Stimulated activated CD8-positive, alpha-beta memory T cell treated with anti-CD3 and anti-CD28 coated beads, Interleukin-15, amount 100 ng/mL, for 4 hours (primary cell): ENCODE results near the gene BIVM.

Experiments
- DNase-seq, 2 donors: peaks; one replicate each; pipeline ENCODE4 v3.0.0-alpha.2; 2020; ENCODE audit warnings: low read depth in 2 of 2

BIVM gene

DNA sequence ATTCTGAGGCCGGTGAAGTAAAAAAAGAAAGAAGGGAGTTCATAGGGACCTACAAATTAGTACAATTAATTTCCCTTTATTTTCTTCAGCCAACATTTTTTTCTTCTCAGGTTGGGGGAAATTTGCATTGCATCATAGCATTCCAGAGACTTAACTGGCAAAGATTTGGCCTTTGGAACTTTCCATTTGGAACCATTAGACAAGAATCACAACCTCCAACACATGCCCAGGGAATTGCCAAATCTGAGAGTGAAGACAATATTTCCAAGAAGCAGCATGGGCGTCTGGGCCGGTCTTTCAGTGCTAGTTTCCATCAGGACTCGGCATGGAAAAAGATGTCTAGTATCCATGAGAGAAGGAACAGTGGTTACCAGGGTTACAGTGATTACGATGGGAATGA lies 40.5 kb downstream of the BIVM start:
- no peak for DNase-seq

DNA sequence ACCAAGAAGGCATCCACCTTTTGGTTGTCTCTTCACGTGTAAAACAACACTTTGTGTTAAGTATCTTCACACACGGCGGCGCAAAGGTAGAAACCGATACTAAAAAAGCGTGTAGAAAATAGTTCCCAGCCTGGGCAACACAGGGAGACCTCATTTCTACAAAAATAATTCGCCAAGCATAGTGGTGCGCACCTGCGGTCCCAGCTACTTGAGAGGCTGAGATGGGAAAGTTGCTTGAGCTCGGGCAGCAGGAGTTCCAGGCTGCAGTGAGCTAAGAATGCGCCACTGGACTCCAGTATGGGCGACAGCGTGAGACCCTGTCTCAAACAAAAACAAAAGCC lies 46.3 kb downstream of the BIVM start:
- no peak for DNase-seq

DNA sequence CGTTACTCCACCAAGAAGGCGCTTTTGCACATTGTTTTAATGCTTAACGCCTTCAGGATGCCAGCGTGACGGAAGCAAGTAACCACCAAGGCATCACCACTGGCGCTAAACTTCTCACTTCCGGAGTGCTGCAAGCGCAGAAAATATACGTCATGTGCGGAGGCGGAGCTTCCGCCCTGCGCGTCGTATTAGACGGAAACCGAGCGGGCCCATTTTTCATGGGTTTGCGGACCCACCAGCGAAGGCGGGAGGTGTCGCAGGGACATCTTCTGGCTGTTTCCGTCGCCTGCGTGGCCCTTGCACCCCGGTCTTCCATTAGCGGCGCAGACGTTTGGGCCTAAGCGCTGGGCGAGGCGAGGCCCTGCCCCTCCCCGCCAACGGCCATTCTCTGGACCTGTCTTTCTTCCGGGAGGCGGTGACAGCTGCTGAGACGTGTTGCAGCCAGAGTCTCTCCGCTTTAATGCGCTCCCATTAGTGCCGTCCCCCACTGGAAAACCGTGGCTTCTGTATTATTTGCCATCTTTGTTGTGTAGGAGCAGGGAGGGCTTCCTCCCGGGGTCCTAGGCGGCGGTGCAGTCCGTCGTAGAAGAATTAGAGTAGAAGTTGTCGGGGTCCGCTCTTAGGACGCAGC lies 46.8 kb downstream of the BIVM start, which contains the start of gene ERCC5:
TSS of gene ERCC5 (plus strand) at position 403 of the 631 bp plus-strand sequence. CDS start 235 bp downstream, outside the sequence.
- peak; percentile 91 to 94 for DNase-seq

DNA sequence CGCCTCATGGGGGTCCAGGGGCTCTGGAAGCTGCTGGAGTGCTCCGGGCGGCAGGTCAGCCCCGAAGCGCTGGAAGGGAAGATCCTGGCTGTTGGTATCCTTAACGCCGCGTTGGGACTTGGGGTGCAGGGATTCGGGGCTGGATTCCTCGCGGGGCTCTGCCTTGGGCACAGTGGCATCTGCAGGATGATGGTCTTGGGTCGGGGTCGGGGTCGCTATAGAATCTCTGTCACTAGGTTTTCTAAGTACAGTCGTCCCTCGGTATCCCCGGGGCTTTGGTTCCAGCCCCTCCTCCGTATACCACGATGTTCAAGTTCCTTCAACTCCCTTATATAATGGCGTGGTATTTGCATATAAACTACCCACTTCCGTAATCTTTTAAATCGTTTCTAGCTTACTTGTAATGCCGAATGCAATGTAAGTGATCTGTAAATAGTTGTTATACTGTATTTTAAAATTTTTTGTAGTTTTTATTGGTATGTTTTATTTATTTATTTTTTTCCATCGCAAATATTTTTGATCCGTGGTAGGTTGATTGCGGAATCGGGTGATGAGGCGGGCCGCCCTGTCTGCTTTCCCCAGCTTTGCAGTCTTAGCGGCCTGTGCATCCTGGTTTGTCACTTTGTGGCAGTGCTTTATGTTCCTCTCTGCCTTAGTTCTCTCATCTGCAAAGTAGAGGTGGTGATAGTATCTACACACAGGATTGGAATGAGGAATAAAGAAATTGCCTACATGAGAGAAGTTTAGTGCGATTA lies 47.5 kb downstream of the BIVM start:
- no peak for DNase-seq

DNA sequence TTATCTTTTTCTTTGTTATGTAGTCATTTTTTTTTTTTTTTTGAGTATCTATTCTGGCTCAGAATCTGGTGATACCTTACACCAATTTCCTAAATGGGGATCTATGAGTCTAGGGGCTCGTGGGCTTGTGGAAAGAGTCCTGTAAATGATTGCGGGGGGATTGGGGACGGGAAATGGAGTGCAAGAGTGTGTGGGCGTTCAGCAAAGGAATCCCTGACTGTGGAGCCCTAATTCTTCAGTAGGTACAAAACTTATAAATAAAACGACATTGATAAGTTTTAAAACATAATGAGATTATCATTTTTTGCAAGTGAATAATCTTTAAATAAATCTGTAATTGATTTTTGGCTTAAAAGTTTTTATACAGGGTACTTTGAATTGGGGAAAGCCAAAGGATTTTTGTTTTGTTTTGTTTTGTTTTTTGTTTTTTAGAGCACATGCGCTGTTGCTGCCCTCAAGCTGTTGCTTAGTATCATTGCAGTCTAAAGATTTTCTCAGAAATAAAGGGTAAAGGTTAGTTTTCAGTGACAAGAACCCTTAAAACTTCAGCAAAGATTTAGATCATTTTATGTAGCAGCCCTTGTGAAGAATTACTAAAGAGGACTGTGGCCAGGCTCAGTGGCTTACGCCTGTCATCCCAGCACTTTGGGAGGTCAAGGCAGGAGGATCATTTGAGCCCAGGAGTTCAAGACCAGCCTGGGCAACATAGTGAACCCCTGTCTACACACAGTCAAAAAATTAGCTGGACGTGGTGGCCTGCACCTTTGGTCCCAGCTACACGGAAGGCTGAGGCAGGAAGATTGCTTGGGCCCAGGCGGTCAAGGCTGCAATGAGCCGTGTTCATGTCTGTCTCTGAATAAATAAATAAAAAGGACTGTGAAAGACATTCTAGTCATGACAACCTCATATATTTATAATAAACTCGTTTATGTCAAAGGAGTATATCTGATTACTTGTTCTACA lies 48.6 kb downstream of the BIVM start:
- no peak for DNase-seq

DNA sequence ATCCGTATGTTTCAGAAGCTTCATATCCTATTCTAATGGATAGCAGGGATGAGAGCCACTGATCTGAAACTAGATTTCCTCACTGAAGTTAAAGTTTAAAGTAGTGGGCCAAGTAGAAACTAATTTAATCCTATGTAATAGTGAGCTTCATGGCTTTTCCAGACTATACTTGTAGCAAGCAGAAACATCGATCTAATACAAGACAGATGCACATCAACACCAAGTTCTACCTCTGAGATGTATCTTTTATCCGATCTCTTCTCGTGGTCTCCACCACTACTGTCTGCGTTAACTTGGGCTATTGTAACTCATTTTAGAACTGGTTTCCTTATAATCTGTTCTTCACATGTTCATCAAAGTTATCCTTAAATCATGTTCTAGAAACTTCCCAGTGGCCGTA lies 50.0 kb downstream of the BIVM start:
- DNase-seq: no peak

DNA sequence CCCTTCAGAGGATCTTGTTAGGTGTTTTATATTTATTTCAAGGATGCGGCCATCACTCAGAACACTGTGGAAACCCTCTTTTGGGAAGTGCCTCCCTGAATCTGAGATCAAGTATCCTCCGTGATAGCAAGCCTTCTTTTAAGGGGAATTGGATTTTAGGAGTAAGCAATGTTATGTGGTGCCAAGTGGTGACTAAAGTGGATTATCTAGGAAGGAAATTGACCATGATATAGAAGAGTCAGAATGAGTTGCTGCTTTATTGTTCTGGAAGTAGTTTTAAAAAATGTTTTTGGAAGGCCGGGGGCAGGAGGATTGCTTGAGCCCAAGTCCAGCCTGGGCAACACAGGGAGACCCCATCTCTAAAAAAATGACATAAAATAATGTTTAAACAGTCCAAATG lies 53.6 kb downstream of the BIVM start:
- DNase-seq: no peak

DNA sequence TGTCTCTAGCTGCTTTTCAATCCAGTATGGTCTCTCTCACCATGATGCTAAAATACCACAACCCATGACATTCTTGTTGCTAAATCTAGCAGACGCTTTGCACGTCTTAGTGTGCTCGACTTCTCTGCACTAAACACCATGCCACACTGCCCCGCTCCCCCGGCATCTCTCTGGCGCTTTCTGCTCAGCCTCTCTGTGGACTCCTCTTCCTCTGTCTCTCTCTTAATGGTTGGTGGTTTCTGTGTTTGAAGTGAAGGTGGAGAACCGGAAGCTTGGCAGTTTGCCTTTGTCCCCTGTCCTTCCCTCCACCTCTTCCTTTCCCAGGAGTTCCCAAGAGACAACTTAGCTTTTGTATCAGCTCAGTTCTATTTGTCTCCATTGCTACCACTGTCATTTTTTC lies 55.8 kb downstream of the BIVM start:
- DNase-seq: no peak

DNA sequence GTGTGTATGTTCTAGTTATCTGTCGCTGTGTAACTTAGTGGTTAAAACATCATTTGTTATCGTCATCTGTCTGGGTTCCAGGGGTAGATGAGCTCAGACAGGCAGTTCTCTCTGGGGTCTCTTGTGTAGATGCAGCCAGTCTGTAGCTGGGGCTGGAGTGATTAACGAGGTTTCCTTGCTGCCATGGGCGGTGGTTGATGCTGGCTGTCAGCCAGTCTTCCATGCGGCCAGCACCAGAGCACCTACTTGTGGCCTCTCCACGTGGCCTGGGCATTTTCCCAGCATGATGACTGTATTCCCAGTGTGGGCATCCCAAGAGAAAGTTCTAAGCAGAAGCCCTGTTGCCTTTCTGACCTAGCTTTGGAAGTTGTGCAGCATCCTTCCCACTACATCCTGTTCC lies 57.6 kb downstream of the BIVM start:
- DNase-seq: no peak

DNA sequence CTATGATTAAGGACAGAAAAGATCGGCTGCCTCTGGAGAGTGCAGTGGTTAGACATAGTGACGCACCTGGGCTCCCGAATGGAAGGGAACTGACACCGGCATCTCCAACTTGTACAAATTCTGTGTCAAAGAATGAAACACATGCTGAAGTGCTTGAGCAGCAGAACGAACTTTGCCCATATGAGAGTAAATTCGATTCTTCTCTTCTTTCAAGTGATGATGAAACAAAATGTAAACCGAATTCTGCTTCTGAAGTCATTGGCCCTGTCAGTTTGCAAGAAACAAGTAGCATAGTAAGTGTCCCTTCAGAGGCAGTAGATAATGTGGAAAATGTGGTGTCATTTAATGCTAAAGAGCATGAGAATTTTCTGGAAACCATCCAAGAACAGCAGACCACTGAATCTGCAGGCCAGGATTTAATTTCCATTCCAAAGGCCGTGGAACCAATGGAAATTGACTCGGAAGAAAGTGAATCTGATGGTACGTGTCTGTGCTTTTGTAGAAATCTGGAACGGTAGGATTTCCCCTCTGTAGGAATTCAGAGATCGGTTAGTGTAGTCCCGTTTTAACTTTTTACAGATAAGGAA lies 63.8 kb downstream of the BIVM start:
- no peak for DNase-seq

DNA sequence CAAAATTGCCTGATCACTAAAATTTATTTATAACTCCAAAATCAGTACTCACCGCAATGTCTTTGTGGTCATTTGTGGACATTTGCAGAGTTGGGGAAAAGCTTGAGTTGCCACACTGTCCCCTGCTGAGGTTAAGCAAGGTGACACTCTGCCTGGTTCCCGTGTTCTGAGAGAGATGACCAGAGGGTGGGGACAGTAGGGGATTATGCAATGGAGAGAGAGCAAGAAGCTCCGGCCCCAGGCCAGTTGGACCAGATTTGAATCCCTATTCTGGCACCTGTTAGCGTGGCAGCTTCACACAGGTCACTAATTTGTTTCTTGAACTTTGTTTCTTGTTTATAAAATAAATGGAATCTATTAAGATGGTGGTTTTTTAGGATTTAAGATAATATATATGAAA lies 64.7 kb downstream of the BIVM start:
- DNase-seq: no peak

DNA sequence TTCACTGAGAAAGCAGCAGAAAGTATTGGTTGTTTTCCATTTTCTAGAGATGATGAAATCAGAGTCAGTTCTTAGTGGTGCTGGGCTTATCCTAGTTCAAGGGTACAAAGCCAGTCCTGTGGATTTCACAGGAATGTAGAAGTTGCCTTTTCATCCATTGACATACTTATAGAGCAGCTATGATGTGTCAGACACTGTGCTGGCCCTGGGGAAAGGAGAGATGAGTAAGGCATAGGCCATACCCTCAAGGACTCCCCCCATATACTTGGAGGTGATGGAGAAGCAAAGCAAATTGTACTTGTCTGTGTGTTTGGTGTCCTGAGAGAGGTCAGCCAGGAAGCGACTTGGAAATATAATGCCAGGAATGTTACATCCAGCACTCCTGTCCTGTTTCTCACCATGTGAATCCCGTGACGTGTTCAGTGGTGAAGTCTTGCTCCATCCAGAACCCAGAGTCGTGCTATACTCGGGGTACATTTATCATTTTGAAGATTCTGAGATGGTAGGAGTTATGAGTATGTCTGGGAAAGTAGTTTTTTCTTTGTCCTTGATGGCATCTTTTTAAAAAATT lies 69.5 kb downstream of the BIVM start:
- no peak for DNase-seq

DNA sequence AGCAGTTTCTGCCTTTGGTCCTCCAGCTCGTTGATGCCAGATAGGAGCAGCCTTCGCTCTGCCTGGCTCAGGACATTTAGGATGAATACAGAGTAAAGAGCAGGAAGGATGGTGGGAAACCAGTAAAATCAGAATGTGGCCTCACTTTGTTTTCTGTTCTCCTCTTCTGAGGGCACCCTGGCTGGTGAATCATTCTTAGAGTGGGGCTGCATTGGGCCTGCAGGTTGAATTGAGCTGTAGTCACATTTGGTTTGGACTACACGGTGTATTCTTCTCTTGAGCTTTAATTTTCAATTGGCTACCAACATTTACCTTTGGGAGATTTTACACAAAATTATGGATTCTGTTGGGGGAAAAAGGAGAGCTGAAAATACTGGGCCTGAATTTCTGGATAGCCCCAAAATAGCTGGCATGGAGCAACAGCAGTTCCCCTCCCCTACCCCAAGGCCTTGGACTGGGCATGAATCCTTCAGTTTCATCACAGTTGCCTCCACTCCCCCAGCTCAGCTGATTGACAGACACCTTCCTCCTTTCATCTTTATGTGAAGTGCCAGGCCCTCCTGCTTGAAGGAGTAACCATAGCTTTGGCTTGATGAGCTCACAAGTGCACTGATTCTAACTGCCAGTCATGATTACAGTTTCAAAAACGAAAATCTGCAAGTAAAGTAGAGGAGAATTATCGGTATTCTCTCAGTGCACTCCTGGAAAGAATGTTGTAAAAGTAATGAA lies 71.2 kb downstream of the BIVM start:
- no peak for DNase-seq

DNA sequence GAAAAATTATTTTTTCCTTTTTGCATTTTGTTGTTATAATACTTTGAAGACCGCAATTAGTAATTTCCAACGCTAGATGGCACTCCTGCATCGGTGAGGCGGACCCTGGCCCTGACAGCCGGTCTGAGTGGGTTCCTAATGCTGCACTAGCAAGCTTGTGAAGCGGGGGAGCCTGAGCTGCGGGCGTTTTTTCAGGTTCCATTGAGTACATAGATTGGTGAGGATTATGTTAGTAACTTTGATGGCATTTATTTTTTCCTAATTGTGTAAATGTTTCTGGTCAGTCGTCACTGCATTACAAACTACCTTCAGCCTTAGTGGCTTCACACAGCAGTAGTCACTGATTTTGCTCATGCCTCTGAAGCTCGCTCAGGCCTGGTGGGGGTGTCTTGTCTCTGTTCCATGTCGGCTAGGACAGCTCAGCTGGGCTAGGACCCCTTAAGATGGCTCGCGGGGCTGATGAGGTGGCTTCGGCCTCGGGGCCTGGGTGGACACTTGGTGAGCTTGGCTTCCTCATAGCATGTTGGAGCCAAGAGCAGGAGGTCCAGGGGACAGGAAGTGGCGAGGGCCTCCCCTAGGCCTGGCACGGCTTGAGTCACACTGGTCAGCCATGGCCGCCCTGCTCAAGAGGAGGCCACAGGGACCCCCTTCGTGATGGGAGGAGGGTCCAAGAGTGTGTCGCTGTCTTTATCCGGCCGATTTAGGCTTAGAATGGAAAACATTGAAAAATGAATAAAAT lies 71.9 kb downstream of the BIVM start:
- DNase-seq: peak in 1 of 2 donors; percentile 17

DNA sequence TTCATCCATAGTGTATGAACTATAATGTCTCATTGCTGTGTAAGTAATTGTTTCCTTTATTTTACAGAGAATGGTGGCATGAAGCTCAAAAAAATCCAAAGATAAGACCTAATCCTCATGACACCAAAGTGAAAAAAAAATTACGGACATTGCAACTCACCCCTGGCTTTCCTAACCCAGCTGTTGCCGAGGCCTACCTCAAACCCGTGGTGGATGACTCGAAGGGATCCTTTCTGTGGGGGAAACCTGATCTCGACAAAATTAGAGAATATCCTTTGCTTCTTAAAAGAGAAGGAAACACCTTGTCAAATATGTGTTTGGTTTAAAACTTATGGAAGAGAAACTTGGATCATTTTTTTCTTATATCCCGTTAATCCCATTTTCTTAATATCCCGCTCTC lies 73.2 kb downstream of the BIVM start:
- no peak for DNase-seq

DNA sequence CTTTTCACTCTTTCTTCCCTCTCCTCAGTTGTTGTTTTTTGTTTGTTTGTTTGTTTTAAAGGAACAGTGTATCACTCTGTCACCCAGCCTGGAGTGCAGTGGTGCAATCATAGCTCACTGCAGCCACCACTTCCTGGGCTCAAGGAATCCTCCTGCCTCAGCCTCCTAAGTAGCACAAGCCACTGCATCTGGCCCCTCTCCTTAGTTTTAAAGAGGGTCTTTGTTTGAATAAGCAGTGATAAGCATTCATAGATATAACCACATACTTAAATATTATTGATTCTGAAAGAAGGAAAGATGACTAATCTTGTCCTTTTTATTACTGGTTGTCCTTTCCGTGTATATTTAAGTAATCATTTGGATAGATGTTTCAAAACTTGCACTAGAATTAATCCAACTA lies 73.6 kb downstream of the BIVM start:
- no peak for DNase-seq

DNA sequence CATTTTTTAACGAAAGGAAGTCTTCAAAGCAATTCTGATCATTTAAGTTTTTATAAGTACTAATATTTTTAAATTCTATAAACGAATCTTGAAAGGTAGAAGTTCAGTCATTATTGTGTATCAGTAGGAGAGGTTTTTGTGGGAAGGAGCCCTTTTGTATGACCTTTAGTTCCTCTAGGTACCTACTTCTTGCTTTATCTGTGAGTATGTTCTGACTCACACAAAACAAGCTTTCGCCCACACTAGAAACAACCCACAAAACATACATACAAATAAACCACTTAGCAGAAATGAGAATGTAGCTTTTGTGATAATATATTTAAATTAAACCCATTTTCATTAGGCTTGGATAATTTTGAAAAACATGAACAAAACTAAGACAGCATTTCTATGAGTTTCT lies 74.7 kb downstream of the BIVM start:
- no peak for DNase-seq

DNA sequence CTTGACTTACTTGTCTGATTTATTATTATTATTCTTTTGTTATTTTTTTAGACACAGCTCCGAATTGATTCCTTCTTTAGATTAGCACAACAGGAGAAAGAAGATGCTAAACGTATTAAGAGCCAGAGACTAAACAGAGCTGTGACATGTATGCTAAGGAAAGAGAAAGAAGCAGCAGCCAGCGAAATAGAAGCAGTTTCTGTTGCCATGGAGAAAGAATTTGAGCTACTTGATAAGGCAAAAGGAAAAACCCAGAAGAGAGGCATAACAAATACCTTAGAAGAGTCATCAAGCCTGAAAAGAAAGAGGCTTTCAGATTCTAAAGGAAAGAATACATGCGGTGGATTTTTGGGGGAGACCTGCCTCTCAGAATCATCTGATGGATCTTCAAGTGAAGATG lies 76.3 kb downstream of the BIVM start:
- no peak for DNase-seq

DNA sequence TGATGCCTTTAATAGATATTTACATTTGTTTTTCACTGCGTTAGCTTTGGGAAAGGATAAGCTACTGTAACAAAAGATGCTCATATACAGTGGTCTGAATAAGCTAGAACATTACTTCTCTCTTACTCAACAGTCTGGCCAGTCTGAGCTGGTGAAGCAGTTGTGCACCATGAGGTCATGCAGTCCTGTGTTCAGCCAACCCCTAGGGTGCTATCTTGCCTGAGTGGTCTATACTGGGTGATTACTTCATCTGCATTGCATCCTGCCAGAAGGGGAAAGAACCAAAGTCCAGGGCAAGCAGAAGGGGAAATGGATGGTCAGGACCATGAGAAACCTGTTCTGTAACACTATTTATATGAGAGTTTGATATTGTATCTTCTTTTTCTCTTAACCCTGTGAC lies 78.4 kb downstream of the BIVM start:
- no peak for DNase-seq

DNA sequence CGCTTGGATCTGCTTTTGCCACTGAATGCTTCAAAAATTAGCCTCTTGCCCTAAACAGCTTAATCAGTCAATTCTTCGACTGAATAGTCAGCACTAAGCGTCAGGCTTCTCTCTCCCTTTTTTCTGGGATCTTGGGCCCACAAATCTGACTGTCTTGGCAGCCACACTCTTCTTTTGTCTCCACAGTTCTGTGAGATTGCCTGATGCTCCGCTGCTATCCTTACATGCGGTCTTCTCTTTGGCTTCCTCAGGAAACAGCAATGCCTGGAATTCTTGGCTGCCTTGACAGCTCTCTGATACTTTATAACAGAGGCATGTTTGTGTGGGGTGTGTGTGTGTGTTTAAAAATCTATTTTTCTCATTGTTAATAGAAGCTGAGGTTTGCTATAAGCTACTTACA lies 79.6 kb downstream of the BIVM start:
- no peak for DNase-seq
